Large intestine (tissue), 3 donors: ENCODE results near the gene SESN3. TPM values are rescaled to one million over a fixed set of nuclear protein-coding genes. Genes with fewer than 3 reads are reported as not detected.

ENCODE experiments used
- DNase-seq, 2 donors: peaks; one replicate each; pipeline versions ENCODE4 v3.0.0 to v3.0.0-alpha.2; 2013
- H3K27ac ChIP-seq: one replicate; pipeline ENCODE4 v1.5.1; 2013; ENCODE audit warnings: low read length
- H3K27me3 ChIP-seq: 2 replicates; pipeline ENCODE4 v1.6.1; 2013; ENCODE audit warnings: low read length; ENCODE audit not compliant: control insufficient read depth, insufficient read depth
- H3K36me3 ChIP-seq: 2 replicates; pipeline ENCODE4 v1.6.1; 2013; ENCODE audit warnings: low read length; ENCODE audit not compliant: control insufficient read depth, insufficient read depth
- H3K4me1 ChIP-seq: one replicate; pipeline ENCODE4 v1.6.1; 2013; ENCODE audit warnings: low read length; ENCODE audit not compliant: control insufficient read depth, insufficient read depth
- H3K4me3 ChIP-seq: one replicate; pipeline ENCODE4 v1.5.1; 2013; ENCODE audit warnings: low read length
- H3K9me3 ChIP-seq: one replicate; pipeline ENCODE4 v1.6.1; 2013; ENCODE audit warnings: mild to moderate bottlenecking, low read depth, low read length, moderate library complexity; ENCODE audit not compliant: control insufficient read depth
- WGBS: methylation state at CpG from one replicate; pipeline ENCODE4 v1.1.5; 2013; ENCODE audit warnings: low lambda C conversion rate; ENCODE audit not compliant: insufficient coverage; 5-methylcytosine and 5-hydroxymethylcytosine counted together
- polyA plus RNA-seq: library from polyadenylated mRNA; unstranded; fragments of 120-200 nt; gene quantifications from one replicate; pipeline ENCODE4 v1.2.1, GENCODE V29; 2013

The SESN3 gene
- polyA plus RNA-seq, 1 donor = 37.2 TPM

GRCh38 chr11:95170294-95170693 lies 60.7 kb downstream of the SESN3 start:
- H3K36me3 ChIP-seq = peaks cover 43% of the 10 kb centered on the region
- H3K27me3 ChIP-seq = no peaks in the 10 kb centered on the region
- no peak overlapping the region for H3K27ac ChIP-seq
- H3K4me1 ChIP-seq = no peaks in the 10 kb centered on the region
- no peak overlapping the region for H3K4me3 ChIP-seq
- no peak for DNase-seq
- no peaks in the 10 kb centered on the region for H3K9me3 ChIP-seq
- 96% methylated on average over 3 of the region's 5 CpGs for WGBS

GRCh38 chr11:95166781-95167180 lies 64.2 kb downstream of the SESN3 start:
- peaks cover 20% of the 10 kb centered on the region for H3K36me3 ChIP-seq
- no peak for DNase-seq
- no peak overlapping the region for H3K4me3 ChIP-seq
- H3K27ac ChIP-seq = no peak overlapping the region
- no peaks in the 10 kb centered on the region for H3K27me3 ChIP-seq
- H3K9me3 ChIP-seq = no peaks in the 10 kb centered on the region
- 100% methylated on average over 2 of the region's 2 CpGs for WGBS
- no peaks in the 10 kb centered on the region for H3K4me1 ChIP-seq

DNA sequence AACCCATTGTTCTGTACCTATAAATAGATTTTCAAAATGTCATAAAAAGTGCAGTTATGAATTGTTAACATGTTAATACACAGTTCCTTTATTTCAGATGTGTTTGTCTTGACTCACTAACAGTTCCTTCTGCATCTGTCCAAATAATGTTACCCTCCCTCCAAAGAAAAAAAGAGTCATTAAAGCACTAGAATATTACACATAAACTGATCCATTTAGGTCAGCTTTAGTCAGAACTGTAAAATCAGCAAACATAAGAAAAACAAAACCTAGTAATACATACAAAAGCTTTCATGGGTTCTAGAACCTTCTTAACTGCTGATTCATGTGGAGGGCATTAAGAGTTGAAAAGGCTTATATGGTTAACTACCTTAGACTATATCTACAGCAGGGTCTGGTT lies 65.4 kb downstream of the SESN3 start:
- H3K36me3 ChIP-seq = peaks cover 18% of the 10 kb centered on the region
- no peak for DNase-seq
- no peaks in the 10 kb centered on the region for H3K9me3 ChIP-seq
- no peaks in the 10 kb centered on the region for H3K27me3 ChIP-seq
- no peak overlapping the region for H3K4me3 ChIP-seq
- H3K4me1 ChIP-seq = no peaks in the 10 kb centered on the region
- H3K27ac ChIP-seq = no peak overlapping the region

- no peaks in the 10 kb centered on the region for H3K9me3 ChIP-seq
- H3K27ac ChIP-seq = no peak overlapping the region
- no peaks in the 10 kb centered on the region for H3K4me1 ChIP-seq
- no peaks in the 10 kb centered on the region for H3K27me3 ChIP-seq
- no peak for DNase-seq
- H3K4me3 ChIP-seq = no peak overlapping the region
- no CpG with 5 or more reads among the region's 4 CpGs for whole genome bisulfite sequencing
- peaks cover 5% of the 10 kb centered on the region for H3K36me3 ChIP-seq
These were observed 67.9 kb downstream of the SESN3 start for GRCh38 chr11:95163106-95163505.

DNA sequence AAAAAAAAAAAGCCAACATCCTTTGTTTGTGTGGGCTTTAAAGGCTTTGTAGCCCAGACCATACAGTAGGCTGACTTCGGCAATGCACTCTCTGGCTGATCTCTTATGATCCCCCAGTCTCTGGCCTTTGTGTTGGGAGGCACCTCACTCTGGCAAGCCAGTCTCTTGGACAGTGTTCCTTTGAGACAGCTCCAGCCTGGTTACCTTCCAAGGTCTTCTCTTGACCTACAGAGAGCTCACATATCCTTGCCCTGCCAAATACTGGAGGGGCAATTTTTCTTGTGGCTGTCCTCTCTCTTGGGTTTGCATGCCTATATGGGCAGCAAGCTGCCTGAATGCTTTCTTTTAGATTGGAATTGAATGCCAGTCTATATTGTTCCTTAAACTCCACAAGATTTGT lies 69.8 kb downstream of the SESN3 start:
- DNase-seq = no peak
- Histone ChIP-seq H3K9me3 (no peaks in the 10 kb centered on the region), H3K4me1 (no peaks in the 10 kb centered on the region), H3K4me3 (no peak overlapping the region), H3K27ac (no peak overlapping the region), H3K36me3 (no peaks in the 10 kb centered on the region), H3K27me3 (no peaks in the 10 kb centered on the region)
- WGBS = no CpG with 5 or more reads among the region's 1 CpG

- H3K9me3 ChIP-seq = no peaks in the 10 kb centered on the region
- no CpG with 5 or more reads among the region's 1 CpG for WGBS
- H3K4me1 ChIP-seq = no peaks in the 10 kb centered on the region
- H3K27me3 ChIP-seq = no peaks in the 10 kb centered on the region
- no peaks in the 10 kb centered on the region for H3K36me3 ChIP-seq
- peak; percentile 21 to 43 for DNase-seq
- H3K4me3 ChIP-seq = no peak overlapping the region
- no peak overlapping the region for H3K27ac ChIP-seq
These were observed 73.2 kb downstream of the SESN3 start for GRCh38 chr11:95157824-95158223.

GRCh38 chr11:95156916-95157541 lies 74.0 kb downstream of the SESN3 start:
- no peak overlapping the region for H3K27ac ChIP-seq
- H3K9me3 ChIP-seq = no peaks in the 10 kb centered on the region
- H3K4me3 ChIP-seq = no peak overlapping the region
- no peak for DNase-seq
- 79% methylated on average over 3 of the region's 7 CpGs for WGBS
- H3K27me3 ChIP-seq = no peaks in the 10 kb centered on the region
- no peaks in the 10 kb centered on the region for H3K4me1 ChIP-seq
- no peaks in the 10 kb centered on the region for H3K36me3 ChIP-seq

- no peak for DNase-seq
- no peaks in the 10 kb centered on the region for H3K27me3 ChIP-seq
- H3K36me3 ChIP-seq = no peaks in the 10 kb centered on the region
- no peak overlapping the region for H3K4me3 ChIP-seq
- H3K9me3 ChIP-seq = no peaks in the 10 kb centered on the region
- no peaks in the 10 kb centered on the region for H3K4me1 ChIP-seq
- no CpG with 5 or more reads among the region's 5 CpGs for WGBS
- no peak overlapping the region for H3K27ac ChIP-seq
These were observed 74.8 kb downstream of the SESN3 start for GRCh38 chr11:95156133-95156721.

DNA sequence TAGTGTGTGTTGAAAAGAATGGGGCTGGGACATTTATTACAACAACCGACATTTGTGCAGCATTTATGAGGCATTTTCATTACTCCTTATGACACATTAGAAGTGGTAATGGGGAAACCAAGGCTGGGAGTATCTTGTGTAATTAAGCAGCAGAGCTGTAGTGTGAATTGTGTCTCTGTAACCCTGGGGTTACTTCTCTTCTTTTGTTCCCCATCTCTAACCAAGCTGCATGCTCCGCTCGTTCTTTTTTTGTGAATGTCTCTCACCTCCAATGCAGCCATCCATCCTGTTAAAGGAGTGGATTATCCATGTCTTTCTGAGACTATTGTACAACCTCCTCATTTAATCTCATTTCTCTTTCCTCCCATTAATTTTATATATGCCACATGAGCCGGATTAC lies 75.6 kb downstream of the SESN3 start:
- H3K9me3 ChIP-seq = no peaks in the 10 kb centered on the region
- H3K27ac ChIP-seq = no peak overlapping the region
- H3K36me3 ChIP-seq = no peaks in the 10 kb centered on the region
- WGBS = 96% methylated on average over 3 of the region's 4 CpGs
- no peak for DNase-seq
- no peaks in the 10 kb centered on the region for H3K27me3 ChIP-seq
- H3K4me1 ChIP-seq = no peaks in the 10 kb centered on the region
- no peak overlapping the region for H3K4me3 ChIP-seq

DNA sequence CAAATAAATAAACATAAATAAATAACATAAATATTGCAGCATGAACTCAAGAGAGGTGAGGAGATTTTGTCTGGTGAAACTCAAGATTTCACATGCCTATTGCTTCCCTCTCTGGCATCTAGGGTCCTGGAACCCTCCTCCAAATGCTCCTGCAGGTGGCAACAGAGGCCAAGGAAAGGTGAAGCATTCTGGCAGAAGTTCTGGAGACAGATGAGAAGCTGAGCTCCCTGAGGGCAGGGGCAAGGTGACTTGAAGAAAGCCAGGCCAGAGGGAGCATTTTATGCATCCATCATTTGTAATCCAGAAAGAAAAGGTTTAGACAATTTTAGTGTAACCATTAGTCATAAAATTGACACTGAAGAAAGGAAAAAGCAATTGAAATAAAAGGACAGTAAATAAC lies 76.5 kb downstream of the SESN3 start:
- H3K36me3 ChIP-seq = no peaks in the 10 kb centered on the region
- H3K27ac ChIP-seq = no peak overlapping the region
- H3K4me1 ChIP-seq = peaks cover 4% of the 10 kb centered on the region
- H3K27me3 ChIP-seq = no peaks in the 10 kb centered on the region
- peak; percentile 40 to 43 for DNase-seq
- no peaks in the 10 kb centered on the region for H3K9me3 ChIP-seq
- no peak overlapping the region for H3K4me3 ChIP-seq

GRCh38 chr11:95153857-95154246 lies 77.2 kb downstream of the SESN3 start:
- peaks cover 4% of the 10 kb centered on the region for H3K4me1 ChIP-seq
- no peaks in the 10 kb centered on the region for H3K9me3 ChIP-seq
- H3K27me3 ChIP-seq = no peaks in the 10 kb centered on the region
- H3K36me3 ChIP-seq = no peaks in the 10 kb centered on the region
- no peak overlapping the region for H3K27ac ChIP-seq
- H3K4me3 ChIP-seq = no peak overlapping the region
- DNase-seq = no peak
- WGBS = 100% methylated on average over 1 of the region's 1 CpG
